Measurements from ENCODE around the gene TMEM178A.

GRCh38 chr2:39733070-39733674 is 67.5 kb downstream of the TMEM178A start:
- TF ChIP-seq, protein P1, sequence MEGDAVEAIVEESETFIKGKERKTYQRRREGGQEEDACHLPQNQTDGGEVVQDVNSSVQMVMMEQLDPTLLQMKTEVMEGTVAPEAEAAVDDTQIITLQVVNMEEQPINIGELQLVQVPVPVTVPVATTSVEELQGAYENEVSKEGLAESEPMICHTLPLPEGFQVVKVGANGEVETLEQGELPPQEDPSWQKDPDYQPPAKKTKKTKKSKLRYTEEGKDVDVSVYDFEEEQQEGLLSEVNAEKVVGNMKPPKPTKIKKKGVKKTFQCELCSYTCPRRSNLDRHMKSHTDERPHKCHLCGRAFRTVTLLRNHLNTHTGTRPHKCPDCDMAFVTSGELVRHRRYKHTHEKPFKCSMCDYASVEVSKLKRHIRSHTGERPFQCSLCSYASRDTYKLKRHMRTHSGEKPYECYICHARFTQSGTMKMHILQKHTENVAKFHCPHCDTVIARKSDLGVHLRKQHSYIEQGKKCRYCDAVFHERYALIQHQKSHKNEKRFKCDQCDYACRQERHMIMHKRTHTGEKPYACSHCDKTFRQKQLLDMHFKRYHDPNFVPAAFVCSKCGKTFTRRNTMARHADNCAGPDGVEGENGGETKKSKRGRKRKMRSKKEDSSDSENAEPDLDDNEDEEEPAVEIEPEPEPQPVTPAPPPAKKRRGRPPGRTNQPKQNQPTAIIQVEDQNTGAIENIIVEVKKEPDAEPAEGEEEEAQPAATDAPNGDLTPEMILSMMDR (conservative IDR thresholded peaks at IDR 0.05; ENCODE audit: low read length), result no peak
- no peak for TF ChIP-seq EZH2phosphoT487 (IDR thresholded peaks at IDR 0.05; ENCODE audit: borderline replicate concordance, low read depth, low read length)
